ENCODE measurements around the gene MICAL3. TPM values are rescaled to one million over a fixed set of nuclear protein-coding genes. Genes with fewer than 3 reads are reported as not detected.

MICAL3 gene
- total and polyA plus RNA-seq, 9 of the 15 experiments (the other 6 are each of a cell fraction or from before 2014, with no cell fraction given) = 0.53 to 32.1 (median 12.3) TPM

GRCh38 chr22:17842386-17842785 is 182.0 kb downstream of the MICAL3 start:
- no peak for ATAC-seq
- Histone ChIP-seq H2AFZ (ENCODE audit: low read depth, low read length) (no peak overlapping the region), H3K79me2 (ENCODE audit: control insufficient read depth, insufficient read depth, low read length) (no peaks in the 10 kb centered on the region), H3K9me1 (ENCODE audit: control insufficient read depth, insufficient read depth, low read length) (no peaks in the 10 kb centered on the region), H3K27me3 (ENCODE audit: control insufficient read depth in 2 of 2, insufficient read depth in 2 of 2, low read length in 2 of 2) (no peaks in the 10 kb centered on the region), H3K9me3 (replicated peaks; ENCODE audit: control insufficient read depth, insufficient read depth, low read depth, low read length) (no peaks in the 10 kb centered on the region), H3K27ac (ENCODE audit: extremely low read depth, low read depth, low read length) (no peak overlapping the region), H3K4me3 (no peak overlapping the region), H3K4me1 (replicated peaks in 1 of 2; ENCODE audit: control insufficient read depth in 2 of 2, insufficient read depth in 2 of 2, low read length in 2 of 2) (peaks cover 0 to 15% of the 10 kb centered on the region in 2 experiments; a peak in 2 of 5 replicates), H3K36me3 (ENCODE audit: control insufficient read depth, insufficient read depth, low read length) (peaks cover 13% of the 10 kb centered on the region; the same call in 1 of the 3 replicates), H3K9ac (ENCODE audit: insufficient read depth in 1 of 2, low read depth in 2 of 2, low read length in 2 of 2) (peak overlapping the region in 1 of 2 experiments; percentile 36; a peak in 1 of 4 replicates), H3K4me2 (ENCODE audit: insufficient read depth, low read length) (no peak overlapping the region), H4K20me1 (replicated peaks; ENCODE audit: control insufficient read depth, insufficient read depth, low read length) (peaks cover 20% of the 10 kb centered on the region)
- no TSS peak for BruUV-seq (replicated peaks)
- in situ Hi-C loops (cut with MboI) = no loop called here
- ChIA-PET CTCF (ENCODE audit: low intra/inter-chr PET ratio) (no interaction called here), POLR2A (no interaction called here)
- intact Hi-C loops (cut with micrococcal nuclease) = no loop called here
- 75% methylated on average over 20 of the region's 20 CpGs for WGBS (ENCODE audit: insufficient coverage, low coverage, missing lambda C conversion rate)
- DNase-seq (ENCODE audit: extremely low read depth in 1 of 4, low spot score in 3 of 4) = no peak
- TF ChIP-seq BRD4 (IDR thresholded peaks at IDR 0.05) (no peak), CHD2 (IDR thresholded peaks at IDR 0.05; ENCODE audit: low read depth, low read length) (no peak)
- FAIRE-seq = no peak

DNA sequence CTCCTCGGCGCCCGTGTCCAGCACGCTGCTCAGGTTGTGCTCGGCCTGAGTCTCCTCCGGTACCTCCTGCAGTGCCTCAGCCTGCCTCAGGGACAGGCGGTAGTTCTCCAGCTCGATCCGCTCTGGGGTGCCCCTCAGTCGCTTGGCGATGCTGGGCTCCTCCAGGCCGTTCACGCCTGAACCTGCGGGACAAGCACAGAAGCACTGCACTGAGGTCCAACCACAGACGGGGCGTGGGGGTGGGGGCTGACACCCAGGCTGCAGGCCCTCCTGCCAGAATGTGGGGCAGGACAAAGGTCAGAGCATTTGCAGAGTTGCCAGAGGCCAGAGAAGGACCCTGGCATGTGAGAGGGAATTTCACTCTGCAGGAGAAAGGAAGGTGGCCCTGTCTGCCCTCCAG is 182.5 kb downstream of the MICAL3 start:
- ATAC-seq = no peak
- intact Hi-C loops (cut with micrococcal nuclease) (no loop called here), in situ Hi-C loops (cut with MboI) (no loop called here)
- Histone ChIP-seq H3K4me1 (replicated peaks in 1 of 2; ENCODE audit: control insufficient read depth in 2 of 2, insufficient read depth in 2 of 2, low read length in 2 of 2) (peaks cover 0 to 12% of the 10 kb centered on the region in 2 experiments; a peak in 1 of 5 replicates), H3K9me3 (replicated peaks; ENCODE audit: control insufficient read depth, insufficient read depth, low read depth, low read length) (no peaks in the 10 kb centered on the region), H3K4me3 (no peak overlapping the region), H3K9me1 (ENCODE audit: control insufficient read depth, insufficient read depth, low read length) (no peaks in the 10 kb centered on the region), H3K4me2 (ENCODE audit: insufficient read depth, low read length) (no peak overlapping the region), H4K20me1 (replicated peaks; ENCODE audit: control insufficient read depth, insufficient read depth, low read length) (peaks cover 17% of the 10 kb centered on the region), H3K36me3 (ENCODE audit: control insufficient read depth, insufficient read depth, low read length) (peaks cover 15% of the 10 kb centered on the region; the same call in 1 of the 3 replicates), H2AFZ (ENCODE audit: low read depth, low read length) (no peak overlapping the region), H3K9ac (ENCODE audit: insufficient read depth in 1 of 2, low read depth in 2 of 2, low read length in 2 of 2) (no peak overlapping the region; a peak in 1 of 4 replicates), H3K79me2 (ENCODE audit: control insufficient read depth, insufficient read depth, low read length) (no peaks in the 10 kb centered on the region), H3K27me3 (ENCODE audit: control insufficient read depth in 2 of 2, insufficient read depth in 2 of 2, low read length in 2 of 2) (no peaks in the 10 kb centered on the region), H3K27ac (ENCODE audit: extremely low read depth, low read depth, low read length) (no peak overlapping the region)
- CTCF ChIA-PET (ENCODE audit: low intra/inter-chr PET ratio) = no interaction called here
- WGBS (ENCODE audit: insufficient coverage, low coverage, missing lambda C conversion rate) = 92% methylated on average over 9 of the region's 16 CpGs
- DNase-seq (ENCODE audit: extremely low read depth in 1 of 4, low spot score in 3 of 4) = no peak
- TF ChIP-seq MYC (IDR thresholded peaks at IDR 0.05; ENCODE audit: low read depth, low read length) (no peak), MYC (CRISPR knock-in tag; IDR thresholded peaks at IDR 0.05; ENCODE audit: borderline replicate concordance, low read depth) (no peak), CEBPB (tag; IDR thresholded peaks at IDR 0.05) (no peak), BDP1 (IDR thresholded peaks at IDR 0.05; ENCODE audit: insufficient read depth, insufficient read length) (no peak), ARID3B (CRISPR knock-in tag; IDR thresholded peaks at IDR 0.05; ENCODE audit: borderline replicate concordance) (no peak), NELFE (IDR thresholded peaks at IDR 0.05; ENCODE audit: insufficient read depth, insufficient read length) (no peak), PHB (CRISPR knock-in tag; IDR thresholded peaks at IDR 0.05) (no peak), MEF2A (IDR thresholded peaks at IDR 0.05; ENCODE audit: control insufficient read depth, low read depth, low read length) (no peak), ATF7 (IDR thresholded peaks at IDR 0.05) (no peak)
- TF ChIP-seq, protein P1, sequence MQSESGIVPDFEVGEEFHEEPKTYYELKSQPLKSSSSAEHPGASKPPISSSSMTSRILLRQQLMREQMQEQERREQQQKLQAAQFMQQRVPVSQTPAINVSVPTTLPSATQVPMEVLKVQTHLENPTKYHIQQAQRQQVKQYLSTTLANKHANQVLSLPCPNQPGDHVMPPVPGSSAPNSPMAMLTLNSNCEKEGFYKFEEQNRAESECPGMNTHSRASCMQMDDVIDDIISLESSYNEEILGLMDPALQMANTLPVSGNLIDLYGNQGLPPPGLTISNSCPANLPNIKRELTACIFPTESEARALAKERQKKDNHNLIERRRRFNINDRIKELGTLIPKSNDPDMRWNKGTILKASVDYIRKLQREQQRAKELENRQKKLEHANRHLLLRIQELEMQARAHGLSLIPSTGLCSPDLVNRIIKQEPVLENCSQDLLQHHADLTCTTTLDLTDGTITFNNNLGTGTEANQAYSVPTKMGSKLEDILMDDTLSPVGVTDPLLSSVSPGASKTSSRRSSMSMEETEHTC (IDR thresholded peaks at IDR 0.05) = no peak
- POLR2A ChIA-PET = no interaction called here
- BruUV-seq (replicated peaks) = no TSS peak
- FAIRE-seq = no peak

All from K562 (cell line).